CD4-positive, alpha-beta T cell treated with Interleukin-15 for 1 hour (primary cell): ENCODE results near the gene SLC2A5.
"Not testable (repeated sequence)": the region's sequence is repeated elsewhere in the genome, so short reads cannot be mapped to it uniquely, and the experiment has no call there.

ENCODE experiments used
- DNase-seq: peaks from one replicate; pipeline ENCODE4 v3.0.0-alpha.2; 2020

SLC2A5 gene

GRCh38 chr1:9069326-9070100, at the start of gene SLC2A5:
TSS of gene SLC2A5 (minus strand) at chr1:9069635. CDS start at chr1:9069536, 99 bp downstream.
- peak; percentile 67 for DNase-seq

DNA sequence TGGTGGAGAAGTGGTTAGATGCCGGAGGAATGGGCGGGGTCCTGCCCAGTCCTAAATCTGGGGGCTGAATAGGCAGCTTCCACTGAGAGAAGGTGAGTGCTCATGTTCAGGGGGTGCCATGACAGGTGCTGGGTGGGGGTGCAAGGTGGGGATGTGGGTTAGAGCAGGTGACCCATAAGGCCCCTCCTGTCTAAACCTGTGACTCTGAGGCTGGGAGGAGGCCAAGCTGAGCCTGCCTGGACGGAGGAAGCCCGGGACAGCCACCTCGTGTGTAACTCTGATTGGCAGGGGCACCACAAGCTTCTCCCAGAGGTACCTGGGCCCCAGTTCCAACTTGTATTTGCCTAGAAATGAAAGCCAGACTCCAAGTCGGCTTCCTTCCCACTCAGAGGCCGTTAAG, 48.8 kb upstream of the SLC2A5 start:
- no peak for DNase-seq

GRCh38 chr1:9115351-9116205, 46.1 kb upstream of the SLC2A5 start:
- DNase-seq = no peak

DNA sequence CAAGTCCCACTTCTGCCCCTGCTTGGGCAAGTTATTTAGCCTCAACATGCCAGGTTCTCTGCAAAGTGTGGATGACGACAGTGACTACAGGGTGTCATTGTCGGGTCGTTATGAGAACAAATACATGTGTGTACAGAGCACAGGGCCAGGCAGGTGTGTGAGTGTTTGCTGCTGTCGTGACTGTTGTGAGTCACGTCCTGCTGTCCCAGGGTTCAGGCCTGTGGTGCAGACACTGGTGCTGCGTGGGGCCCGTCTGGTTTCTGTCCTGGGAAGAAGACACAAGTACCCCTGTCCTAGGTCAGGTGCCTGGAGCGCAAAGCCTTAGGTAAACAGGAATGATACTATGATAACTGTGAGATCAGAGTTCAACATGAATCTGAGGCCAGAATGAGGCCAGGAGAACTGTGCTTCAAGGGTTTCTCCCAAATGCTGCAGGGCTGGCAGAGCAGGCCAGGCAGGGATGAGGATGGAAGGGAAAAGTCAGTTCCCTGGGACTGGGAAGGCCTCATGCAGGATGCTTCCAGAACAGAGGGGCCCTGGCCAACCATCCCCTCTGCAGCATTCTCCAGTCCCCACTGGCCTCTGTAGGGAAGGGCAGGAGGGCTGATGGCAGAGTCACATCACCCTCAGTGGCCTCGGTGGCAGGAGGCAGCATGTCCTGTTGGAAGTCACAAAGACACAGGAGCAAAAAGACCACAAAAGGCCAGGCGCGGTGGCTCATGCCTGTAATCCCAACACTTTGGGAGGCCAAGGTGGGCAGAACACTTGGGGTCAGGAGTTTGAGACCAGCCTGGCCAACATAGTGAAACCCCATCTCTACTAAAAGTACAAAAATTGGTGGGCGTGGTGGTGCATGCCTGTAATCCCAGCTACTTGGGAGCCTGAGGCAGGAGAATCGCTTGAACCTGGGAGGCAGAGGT, 43.8 kb upstream of the SLC2A5 start:
- no peak for DNase-seq

DNA sequence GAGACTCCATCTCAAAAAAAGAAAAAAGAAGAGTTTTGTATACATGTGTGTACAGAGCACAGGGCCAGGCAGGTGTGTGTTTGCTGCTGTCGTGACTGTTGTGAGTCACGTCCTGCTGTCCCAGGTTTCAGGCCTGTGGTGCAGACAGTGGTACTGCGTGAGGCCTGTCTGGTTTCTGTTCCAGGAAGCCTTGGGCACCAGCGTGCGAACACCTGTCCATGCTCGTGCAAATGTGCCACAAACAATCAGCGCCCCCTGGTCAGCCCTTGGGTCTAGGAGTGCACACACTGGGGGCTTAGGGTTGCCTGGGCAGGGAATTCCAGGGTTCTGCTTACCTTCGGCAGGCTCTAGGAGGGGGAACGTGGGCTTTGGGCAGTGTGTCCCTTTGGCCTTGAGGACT, 42.5 kb upstream of the SLC2A5 start:
- no peak for DNase-seq

GRCh38 chr1:9111357-9111691, 41.9 kb upstream of the SLC2A5 start:
- DNase-seq = no peak

DNA sequence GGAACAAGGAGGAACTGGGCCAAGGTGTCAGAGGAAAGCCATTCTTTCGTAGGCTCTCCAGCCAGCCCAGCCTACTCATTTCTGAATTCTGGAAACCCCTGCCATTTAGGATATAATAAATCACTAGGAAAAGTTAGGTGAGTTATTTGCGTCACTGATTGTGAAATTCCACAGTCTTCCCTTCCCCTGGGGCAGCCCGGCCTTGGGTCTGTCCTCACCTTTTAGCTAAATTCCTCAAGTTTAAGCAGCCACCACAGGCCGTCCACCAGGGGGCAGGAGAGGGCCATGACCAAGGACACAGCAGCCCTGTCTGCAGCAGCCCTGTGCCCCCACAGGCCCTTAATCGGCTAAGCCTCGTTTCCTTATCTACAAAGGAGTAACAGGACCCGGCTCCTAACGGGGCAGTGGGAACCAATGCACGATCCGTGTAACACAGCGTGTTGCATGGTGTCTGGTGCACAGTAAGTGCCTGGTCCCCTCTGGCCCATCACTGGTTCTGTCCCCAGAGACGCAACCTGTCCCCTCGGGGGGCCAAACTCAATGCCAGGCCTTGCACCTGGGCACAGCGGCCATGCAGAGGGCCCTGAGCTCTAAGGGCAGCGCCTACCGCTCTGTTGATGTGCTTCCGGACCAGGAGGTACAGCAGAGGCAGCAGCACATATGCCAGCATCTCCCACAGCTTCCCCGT, 41.4 kb upstream of the SLC2A5 start:
- DNase-seq = peak; percentile 77

- no peak for DNase-seq
These were observed 38.7 kb upstream of the SLC2A5 start for GRCh38 chr1:9108056-9108665.

DNA sequence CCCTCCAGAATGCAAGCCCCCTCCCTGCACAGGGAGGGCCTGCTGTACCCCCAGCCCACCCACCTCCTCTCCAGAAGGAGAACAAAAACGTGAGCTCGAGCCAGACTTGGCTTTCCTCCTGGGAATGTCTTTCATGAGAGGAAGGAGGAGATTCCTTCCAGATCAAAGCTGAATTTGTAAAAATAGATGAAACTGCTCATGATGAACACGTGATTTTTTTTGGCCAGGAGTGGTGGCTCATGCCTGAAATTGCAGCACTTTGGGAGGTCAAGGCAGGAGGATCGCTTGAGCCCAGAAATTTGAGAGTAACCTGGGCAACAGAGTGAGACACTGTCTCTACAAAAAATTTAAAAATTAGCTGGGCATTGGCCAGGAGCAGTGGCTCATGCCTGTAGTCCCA, 37.7 kb upstream of the SLC2A5 start:
- DNase-seq = no peak

DNA sequence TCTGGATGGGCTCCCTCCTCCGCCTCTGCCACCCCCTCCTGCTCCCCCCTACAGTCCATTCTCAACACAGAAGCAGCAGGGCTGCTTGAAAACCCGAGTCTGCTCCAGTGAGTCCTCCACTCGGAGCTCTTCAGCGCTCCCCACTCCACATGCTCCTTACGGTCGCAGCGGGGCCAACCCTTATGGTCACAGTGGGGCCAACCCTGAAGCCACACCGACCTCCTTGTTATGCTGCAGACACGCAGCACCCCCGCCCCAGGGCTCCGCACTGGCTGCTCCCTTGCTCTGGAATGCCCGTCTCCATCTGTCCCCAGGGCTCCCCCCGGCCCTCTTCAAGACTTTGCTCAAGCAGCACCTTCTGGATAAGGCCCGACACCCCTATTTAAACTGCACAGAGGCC, 36.9 kb upstream of the SLC2A5 start:
- no peak for DNase-seq

DNA sequence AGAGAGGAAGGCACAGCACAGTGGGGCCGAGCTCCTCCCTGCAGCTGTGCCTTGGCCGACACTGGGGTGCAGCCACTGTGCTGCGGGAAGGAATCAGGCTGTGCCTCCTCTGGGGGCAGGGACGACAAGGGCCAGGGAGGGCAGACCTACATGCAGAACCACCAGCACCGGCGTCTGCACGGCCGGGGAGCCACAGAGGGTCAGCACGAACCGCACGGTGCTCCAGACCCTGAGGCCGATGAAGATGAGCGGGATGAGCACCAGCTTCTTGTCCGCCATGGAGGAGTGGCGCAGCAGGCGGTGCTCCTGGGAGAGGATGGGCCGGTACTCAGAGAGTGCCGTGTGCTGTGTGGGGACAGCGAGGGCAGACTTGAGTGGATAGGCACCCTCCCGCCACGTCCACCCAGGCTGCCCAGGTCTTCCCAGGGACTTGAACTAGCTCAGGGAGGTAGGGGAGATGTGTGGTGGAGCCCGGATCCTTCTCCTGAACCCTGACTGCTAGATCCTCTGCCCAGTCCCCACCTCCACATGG, 36.0 kb upstream of the SLC2A5 start:
- DNase-seq = no peak

GRCh38 chr1:9101510-9102146, 32.2 kb upstream of the SLC2A5 start:
- DNase-seq = peak; percentile 32

DNA sequence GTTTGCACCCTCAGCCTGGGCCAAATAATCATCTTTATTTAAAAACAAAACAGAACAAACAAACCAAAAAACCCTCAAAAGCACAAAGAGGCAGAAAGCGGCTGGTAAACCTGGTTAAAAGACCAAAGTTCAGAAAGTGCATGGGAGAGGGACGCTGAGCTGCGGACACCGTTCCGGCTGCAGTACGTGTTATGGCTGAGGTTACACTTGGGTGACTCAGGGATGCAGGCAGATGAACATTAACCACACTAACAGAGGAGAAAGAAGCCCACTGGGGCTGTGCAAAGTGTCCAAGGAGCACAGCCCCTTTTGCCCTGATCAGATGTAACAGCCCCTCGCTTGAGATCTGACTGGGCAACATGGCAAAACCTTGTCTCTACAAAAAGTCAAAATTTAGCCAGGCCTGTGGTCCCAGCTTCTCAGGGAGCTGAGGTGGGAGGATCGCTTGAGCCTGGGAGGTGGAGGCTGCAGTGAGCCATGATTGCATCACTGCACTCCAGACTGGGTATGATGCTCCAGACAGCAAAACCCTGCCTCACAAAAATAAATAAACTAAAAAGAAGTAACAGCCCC, 31.1 kb upstream of the SLC2A5 start:
- no peak for DNase-seq

DNA sequence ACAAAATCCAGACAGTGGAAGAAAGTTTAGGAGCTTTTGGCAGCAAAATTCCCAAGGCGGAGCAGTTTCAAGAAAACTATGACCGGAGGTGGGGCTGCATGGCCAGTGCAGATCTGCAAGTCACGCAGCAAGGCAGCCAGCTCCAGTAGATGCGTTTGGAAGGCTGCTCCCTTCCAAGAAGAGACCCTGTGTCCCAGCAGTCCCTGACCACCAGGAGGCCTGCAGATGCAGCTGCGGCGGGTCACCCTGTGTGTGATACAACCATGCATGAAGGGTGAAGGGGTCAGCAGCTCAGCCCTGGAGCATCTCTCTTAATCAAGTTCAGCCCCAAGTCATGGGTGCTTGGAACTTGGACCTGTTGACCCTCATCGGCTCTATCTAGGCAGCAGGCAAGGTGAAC, 30.1 kb upstream of the SLC2A5 start:
- DNase-seq = no peak

DNA sequence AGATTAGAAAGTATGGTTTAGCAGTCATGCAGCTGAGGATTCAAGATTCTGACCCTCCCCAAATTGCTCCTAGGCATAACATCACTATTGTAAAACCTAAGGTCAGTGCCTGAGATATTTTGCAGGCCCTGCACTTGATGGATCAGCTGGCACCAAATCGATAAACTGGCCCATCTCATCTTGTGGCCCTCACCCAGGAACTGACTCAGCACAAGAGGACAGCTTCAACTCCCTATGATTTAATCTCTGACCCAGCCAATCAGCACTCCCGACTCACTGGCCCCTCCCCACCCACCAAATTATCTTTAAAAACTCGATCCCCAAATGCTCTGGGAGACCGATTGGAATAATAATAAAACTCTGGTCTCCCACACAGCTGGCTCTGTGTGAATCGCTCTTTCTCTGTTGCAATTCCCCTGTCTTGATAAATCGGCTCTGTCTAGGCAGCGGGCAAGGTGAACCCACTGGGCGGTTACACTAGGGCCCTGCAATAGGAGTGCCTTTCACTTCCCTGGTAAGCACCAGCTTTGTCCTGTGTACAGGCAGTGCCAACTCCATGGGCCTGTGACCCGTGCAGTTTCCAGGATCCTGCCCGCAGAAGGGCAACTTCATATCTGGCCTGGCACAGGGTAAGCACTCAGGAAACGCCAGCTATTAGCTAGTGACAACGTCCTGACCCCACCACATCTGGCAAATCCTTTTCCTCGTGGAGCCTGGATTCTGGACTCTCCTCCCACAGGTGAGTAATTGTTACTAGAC, 28.7 kb upstream of the SLC2A5 start:
- DNase-seq = no peak

DNA sequence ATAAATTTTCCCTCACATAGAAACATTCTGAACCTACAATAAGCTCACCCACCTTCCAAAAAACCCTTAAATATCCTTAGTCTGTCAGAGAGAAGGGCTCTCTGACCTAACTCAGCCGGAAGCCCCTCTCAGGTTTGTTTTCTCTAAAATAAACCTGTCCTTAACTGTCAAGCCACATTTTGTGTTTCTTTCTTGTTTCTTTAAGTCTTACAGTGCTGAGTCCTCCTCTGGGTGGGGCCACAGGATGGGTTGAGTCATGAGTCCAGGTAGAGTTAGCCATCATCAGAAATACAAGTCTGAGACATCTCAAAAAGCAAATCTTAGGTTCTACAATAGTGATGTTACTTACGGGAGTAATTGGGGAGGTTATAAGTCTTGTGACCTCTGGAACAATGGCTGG, 26.4 kb upstream of the SLC2A5 start:
- DNase-seq = no peak

GRCh38 chr1:9093996-9094595, 24.7 kb upstream of the SLC2A5 start:
- DNase-seq = not testable (repeated sequence)

- DNase-seq = no peak
These were observed 24.1 kb upstream of the SLC2A5 start for GRCh38 chr1:9093581-9093980.

GRCh38 chr1:9093091-9093490, 23.7 kb upstream of the SLC2A5 start:
- DNase-seq = no peak

- DNase-seq = no peak
These were observed 19.4 kb upstream of the SLC2A5 start for GRCh38 chr1:9088807-9089206.
